ENCODE results near the gene MLF2.

The MLF2 gene

DNA sequence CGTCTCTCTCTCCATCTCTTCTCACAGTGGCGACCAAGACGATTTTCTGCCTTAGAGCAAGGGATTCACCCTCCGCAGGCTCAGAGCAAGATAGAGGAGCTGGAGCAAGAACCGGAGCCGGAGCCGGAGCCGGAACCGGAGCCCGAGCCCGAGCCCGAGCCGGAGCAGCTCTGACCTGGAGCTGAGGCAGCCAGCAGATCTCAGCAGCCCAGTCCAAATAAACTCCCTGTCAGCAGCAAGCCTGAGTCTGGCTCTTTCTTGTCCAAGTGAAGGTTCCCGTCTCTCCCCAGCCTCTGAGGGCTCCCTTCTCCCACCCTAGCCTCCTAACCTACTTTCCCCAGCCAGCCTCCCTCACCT lies 25.3 kb upstream of the MLF2 start:
- no peak for DNase-seq (ENCODE audit: low read depth, low spot score)

DNA sequence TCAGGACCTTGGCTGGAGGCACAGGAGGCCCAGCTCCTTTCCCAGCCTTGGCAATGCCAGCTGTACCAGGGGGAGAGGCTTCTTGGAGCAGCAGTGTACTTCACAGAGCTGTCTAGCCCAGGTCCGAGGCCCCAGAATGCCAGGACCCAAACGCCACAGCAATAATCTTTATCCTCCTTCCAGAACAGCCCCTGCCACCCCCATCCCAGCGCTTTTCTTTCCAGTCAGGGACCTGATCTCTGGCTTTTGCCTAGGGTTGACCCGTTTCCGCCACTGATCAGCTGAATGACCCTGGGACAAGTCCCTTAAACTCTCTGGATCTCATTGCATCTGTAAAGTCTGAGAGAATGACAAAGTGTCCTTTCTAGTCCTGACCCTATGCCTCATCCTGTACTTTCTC lies 24.4 kb upstream of the MLF2 start:
- DNase-seq (ENCODE audit: low read depth, low spot score): no peak

DNA sequence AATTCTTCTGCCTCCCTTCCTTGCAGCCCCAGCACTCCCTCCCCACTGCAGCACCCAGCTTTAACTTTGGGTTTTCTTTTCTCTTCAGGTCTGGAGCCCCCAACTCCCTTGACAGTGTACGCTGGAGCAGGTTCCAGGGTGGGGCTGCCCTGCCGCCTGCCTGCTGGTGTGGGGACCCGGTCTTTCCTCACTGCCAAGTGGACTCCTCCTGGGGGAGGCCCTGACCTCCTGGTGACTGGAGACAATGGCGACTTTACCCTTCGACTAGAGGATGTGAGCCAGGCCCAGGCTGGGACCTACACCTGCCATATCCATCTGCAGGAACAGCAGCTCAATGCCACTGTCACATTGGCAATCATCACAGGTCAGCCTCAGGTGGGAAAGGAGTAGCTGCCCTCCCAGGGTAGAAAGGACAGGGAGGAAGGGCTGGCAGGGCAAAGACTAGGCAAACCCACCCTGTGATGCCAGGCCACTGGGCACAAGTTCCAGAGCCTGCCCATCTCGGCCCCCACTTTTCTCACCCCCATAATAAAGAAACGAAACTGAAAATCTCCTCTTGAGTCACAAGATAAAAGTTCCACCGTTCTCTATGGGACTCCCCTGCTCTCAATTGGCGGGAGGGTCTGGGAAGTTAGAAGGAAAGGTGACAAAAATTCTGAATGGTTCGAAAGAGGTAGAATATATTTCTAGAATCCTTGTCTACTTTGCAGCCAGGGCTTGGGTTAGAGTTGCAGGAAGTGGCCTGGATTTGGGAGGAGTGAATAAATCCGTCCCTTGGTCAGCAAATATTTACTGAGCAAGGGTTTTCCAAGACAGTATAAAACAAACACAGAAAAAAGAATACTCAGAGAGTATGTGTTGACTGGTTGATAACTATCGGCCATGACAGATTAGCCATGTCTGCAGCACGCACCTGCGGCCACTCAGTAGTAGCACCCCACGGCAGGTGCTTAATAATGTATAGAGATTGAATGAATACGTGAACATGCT lies 22.5 kb upstream of the MLF2 start:
- no peak for DNase-seq (ENCODE audit: low read depth, low spot score)

DNA sequence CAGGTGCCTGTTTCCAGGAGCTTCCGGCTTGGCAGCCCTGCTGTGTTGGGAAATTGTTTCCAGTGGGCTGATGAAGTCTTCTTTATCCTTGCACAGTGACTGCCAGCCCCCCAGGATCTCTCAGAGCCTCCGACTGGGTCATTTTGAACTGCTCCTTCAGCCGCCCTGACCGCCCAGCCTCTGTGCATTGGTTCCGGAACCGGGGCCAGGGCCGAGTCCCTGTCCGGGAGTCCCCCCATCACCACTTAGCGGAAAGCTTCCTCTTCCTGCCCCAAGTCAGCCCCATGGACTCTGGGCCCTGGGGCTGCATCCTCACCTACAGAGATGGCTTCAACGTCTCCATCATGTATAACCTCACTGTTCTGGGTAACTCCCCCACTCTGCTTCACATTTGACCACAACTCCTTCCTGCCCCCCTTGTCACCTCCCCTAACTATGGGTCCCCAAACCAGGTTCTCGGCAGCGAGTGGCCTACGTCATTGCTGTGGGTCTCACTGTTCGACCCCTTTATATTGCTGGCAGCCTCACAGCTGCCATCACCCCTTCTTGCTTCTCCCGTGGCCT lies 21.6 kb upstream of the MLF2 start:
- no peak for DNase-seq (ENCODE audit: low read depth, low spot score)

DNA sequence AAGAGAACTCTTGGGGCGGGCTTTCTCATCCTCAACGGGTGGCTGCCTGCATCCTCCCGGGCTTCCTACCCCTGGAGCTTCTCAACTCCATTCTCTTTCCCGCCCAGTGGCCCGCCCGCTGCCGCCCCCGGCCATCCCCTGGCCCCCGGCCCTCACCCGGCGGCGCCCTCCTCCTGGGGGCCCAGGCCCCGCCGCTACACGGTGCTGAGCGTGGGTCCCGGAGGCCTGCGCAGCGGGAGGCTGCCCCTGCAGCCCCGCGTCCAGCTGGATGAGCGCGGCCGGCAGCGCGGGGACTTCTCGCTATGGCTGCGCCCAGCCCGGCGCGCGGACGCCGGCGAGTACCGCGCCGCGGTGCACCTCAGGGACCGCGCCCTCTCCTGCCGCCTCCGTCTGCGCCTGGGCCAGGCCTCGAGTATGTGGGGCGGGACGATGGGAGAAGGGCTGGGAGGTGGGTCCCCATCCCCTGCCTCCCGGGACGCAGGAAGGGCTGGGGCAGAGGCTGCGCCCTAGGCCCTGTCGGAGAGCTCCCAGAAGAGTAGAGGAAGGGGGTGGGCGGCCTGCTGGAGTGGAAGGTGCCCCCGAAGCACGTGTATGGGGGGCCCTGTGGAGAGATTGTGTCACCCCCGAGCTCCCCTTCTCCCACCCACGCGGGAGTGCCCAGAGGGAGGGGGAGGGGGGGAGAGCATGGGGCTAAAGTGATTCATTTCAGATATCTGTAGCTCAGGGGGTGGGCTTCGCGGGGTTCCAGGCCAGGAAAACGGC lies 20.8 kb upstream of the MLF2 start:
- DNase-seq (ENCODE audit: low read depth, low spot score): no peak

DNA sequence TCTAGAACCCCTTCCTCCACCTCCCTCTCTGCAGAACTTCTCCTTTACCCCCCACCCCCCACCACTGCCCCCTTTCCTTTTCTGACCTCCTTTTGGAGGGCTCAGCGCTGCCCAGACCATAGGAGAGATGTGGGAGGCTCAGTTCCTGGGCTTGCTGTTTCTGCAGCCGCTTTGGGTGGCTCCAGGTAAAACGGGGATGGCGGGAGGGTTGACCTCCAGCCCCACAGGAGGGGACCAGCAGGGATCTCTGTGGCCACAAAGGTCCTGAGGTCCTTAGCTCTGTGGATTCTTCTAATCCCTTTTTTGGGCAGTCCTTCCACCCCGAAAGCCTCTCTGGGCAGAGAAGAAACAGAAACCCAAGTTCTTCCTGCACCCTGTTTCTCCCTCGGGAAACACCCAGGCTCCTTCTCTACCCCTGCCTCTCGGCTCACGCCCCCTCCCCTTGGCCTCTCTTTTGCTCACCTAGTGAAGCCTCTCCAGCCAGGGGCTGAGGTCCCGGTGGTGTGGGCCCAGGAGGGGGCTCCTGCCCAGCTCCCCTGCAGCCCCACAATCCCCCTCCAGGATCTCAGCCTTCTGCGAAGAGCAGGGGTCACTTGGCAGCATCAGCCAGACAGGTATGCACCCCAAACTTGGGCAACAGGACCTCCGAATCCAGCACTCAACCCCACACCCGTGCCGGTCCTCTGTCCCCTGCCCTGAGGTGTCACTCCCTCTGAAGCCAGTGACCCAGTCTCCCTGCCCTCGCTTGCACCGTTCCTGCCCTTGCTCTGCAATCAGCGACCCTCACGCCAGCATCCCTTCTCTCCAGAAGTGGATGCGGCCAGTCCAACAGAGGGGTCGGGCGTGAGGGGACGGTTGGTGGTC lies 20.0 kb upstream of the MLF2 start:
- DNase-seq (ENCODE audit: low read depth, low spot score): no peak

DNA sequence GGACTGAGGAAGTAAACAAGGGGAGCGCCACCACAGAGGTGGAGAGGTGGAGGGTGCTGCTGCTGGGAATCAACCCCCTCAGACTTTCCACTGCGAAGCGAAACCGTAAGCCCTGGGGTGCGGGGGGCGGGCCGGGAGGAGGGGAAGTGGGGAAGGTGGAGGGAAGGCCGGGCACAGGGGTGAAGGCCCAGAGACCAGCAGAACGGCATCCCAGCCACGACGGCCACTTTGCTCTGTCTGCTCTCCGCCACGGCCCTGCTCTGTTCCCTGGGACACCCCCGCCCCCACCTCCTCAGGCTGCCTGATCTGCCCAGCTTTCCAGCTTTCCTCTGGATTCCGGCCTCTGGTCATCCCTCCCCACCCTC lies 19.4 kb upstream of the MLF2 start, which contains the start of gene LAG3:
TSS of gene LAG3 (plus strand) at position 190 of the 365 bp plus-strand sequence. CDS start 333 bp downstream, outside the sequence.
- DNase-seq (ENCODE audit: low read depth, low spot score): no peak

DNA sequence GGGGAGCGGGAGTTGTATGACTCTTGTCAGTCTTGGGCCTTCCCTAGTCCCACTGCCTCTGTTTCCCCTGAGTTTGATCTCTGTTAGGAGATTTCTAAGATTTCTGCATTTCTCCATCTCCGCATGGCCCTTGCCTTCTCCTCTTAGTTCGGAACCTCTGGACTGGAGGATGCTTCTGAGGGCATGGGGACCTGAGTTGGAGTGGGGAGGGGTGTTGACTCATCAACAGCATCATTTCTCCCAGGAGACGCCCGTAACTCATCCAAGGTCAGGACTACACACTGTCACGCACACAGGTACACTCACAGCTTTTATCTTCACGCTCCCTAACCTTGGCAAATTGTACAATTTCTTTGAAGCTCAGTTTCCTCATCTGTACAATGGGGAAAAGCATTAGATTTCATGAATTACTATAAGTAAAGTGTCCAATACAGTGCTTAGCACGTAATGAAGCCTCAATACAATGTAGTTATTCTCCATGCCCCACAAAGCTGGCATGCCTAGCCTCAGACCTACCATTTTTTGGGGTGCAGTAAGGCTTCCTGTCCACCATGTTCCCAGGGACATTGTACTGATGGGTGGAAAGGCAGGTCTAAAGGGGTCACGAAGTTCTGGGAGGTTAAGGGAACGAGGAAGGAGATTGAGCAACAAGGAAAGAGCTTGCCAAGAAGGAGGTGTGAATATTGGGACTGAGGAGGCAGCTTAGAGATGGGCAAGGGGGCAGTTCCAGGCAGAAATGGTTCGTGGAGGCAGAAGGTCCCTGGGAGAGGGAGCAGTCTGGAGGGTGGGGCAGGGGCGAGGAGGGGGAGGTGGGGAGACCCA lies 18.8 kb upstream of the MLF2 start:
- no peak for DNase-seq (ENCODE audit: low read depth, low spot score)

DNA sequence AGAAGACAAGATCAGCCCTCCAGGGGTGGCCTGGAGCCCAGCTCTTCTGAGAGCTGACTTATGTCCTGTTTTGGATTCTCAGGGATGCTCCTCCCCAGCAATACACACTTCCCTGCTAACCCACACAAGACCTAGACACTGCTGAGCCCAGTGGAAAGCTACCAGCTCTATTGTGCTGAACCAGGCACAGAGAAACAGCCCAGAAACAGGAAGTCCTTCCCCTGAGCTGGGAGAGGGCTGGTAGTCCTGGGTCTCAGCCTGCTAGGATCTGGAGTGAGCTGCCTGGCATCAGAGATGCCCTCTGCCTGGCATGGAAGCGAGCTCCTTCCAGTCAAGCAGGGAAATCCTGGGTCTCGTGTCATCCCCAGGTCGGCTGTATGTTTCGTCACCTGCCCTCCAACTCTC lies 18.2 kb upstream of the MLF2 start:
- DNase-seq (ENCODE audit: low read depth, low spot score): no peak

DNA sequence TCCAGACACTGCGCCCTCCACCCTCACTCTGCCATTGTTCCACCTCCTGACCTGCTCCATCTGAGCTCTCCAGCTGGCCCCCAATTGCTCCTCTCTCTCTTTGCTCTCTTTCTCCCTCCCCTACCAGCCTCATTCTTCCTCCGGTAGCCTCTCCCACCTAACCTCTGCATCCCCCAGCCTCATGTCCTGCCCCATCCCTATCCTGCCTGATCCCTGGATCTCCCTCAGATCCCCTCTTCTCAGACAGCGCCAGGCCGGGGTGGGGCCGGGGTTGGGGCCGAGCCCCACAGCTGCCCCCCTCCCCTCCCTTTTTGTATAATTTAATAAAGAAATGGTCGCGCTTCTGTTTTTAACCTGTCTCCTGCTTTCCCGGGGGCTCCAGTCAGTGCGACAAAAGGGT lies 17.7 kb upstream of the MLF2 start:
- no peak for DNase-seq (ENCODE audit: low read depth, low spot score)

DNA sequence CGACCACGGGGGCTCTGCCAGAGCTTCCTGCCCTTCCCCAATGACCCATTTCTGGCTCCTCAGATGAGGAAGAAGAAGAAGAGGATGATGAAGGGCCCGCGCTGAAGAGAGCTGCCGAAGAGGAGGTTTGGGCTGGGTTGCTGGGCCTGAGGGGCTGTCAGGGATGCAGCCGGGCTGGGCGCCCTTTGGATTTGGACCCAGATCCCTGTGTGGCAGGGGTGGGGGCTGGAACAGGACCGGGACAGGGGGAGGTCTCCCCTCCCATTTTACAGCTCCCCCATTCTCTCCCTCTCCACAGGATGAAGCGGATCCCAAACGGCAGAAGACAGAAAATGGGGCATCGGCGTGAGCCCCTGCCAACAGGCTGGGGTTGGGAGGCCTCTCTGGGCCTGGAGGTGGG lies 17.2 kb upstream of the MLF2 start:
- DNase-seq (ENCODE audit: low read depth, low spot score): no peak

DNA sequence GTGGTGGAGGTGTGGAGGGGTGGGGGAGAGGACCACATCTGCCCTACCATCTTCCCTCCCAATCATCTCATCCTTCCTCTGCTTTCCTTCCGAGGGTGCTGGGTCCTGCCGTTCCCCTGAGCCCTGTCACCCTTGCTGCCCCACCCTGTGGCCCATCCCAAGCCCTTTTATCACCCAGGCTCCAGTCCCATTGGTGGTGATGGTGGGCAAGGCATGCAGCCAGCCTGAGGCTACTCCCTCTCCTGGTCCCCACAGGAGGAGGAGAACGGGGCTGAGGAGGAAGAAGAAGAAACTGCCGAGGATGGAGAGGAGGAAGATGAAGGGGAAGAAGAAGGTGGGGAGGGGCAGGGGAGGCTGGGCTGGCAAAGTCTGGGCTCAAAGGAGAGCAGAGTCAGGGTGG lies 16.7 kb upstream of the MLF2 start:
- no peak for DNase-seq (ENCODE audit: low read depth, low spot score)

DNA sequence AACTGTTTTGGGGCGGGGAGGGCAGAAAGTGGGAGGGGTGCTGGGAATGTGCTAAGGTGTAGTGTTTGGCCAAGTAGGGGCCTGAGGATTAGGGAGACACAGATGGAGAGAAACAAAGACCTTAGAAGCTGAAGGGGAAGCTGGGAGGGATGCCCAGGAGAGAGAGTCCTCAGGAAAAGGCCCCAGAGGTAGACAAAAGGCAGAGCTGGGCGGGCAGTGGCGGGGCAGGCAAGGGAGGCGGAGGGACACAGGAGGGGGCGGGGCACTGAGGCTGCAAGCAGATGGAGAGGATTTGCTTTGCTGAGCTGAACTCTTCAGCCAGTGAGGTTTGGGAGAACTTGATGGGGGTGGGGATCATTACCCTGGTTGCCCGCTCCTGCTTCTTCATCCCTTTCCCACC lies 16.0 kb upstream of the MLF2 start:
- DNase-seq (ENCODE audit: low read depth, low spot score): no peak

DNA sequence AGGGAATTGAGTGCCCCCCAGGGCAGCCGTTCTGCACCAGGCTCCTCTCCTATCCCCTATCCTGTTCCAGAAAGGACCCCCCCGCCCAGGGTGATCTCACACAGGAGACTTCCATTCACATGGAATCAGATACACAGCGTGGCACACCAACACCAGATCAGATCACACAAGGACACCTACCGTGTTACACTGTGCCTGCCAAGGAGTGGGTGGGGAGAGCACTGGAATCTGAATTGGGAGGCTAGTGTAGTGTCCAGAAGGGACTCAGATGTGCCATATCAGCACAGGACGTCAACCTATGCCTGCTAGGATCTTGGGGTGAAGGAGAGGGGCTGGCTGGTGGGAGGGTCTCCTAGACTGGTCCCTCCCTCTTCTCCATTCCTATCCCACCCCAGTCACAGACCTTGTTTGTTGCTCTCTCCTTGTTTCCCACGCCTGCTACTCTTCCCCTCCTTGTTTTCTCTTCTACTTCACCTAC lies 15.5 kb upstream of the MLF2 start:
- no peak for DNase-seq (ENCODE audit: low read depth, low spot score)

DNA sequence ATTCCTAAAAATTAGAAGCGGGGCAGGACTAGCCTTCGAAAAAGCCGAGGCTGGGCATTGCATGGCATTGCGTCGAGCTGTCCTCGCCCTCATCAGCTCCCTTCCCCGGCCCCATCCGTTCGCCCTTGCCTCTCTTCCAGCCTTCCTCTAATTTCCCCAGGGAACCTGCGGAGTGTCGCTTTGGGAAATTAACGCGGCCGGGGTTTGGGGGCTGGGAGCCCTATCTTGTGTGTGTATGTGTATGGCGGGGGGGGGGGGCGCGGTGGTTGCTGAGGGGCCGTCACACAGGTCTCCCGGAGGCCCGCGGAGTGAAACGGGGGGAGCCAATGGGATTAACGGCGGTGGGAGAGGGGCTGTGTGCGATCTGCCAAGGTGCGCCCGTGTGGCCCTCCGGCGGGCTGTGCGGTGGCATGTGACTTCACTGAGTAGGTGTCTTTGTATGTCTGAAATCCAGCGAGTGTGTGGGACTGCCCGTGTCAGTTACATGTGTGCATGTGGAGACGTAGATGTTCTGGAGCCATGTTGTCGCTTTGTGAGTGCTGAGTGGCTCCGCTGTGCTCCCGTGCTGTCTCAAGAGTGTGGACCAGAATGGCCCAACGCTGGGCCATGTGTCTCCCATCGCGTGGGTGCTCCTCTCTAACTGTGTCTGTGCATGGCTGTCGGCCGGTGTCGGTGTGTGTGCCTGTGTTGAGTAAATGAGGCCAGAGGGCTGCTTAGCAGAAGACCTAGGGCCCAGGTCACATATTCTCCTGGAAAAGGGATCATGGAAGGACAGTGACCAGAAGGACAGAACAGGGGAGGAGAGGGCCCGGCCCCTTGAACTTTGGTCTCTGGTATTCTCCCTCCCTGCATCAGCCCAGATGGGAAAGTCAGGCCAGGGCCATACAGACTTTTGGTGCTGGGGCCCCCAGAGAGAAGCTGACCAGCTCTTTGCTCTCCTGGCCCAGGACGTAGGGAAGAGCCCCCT lies 14.7 kb upstream of the MLF2 start:
- no peak for DNase-seq (ENCODE audit: low read depth, low spot score)

DNA sequence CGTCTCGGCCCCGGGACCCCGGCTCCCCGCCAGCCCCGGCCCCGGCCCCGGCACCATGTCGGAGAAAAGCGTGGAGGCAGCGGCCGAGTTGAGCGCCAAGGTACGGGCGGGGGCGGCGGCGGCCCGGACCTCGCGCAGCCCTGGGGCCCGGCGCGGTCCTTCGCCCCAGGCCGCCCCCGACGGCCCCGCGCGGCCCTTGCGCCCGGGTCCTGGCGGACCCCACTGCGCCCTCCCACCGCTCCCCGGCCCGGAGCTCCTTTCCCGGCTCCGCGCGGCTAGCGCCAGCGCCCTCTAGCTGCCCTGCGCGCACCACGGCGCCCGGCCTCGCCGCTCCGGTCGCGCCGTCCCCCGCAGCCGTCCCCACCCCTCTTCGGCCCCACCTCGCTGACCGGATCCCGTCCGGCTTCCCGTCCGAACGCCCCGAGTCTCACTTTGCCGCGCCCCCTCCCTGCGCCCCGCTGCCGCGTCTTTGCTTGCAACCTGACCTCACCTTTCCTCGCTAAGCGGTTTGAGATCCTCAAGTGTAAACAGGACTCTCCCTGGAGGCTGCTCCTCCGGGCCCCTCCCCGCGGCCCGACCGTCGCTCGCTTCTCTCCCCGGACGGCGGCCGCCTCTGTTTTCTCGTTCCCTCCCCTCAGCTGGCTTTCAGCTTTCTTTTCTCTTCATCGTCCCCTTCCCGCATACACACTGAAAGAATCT lies 13.9 kb upstream of the MLF2 start:
- no peak for DNase-seq (ENCODE audit: low read depth, low spot score)

DNA sequence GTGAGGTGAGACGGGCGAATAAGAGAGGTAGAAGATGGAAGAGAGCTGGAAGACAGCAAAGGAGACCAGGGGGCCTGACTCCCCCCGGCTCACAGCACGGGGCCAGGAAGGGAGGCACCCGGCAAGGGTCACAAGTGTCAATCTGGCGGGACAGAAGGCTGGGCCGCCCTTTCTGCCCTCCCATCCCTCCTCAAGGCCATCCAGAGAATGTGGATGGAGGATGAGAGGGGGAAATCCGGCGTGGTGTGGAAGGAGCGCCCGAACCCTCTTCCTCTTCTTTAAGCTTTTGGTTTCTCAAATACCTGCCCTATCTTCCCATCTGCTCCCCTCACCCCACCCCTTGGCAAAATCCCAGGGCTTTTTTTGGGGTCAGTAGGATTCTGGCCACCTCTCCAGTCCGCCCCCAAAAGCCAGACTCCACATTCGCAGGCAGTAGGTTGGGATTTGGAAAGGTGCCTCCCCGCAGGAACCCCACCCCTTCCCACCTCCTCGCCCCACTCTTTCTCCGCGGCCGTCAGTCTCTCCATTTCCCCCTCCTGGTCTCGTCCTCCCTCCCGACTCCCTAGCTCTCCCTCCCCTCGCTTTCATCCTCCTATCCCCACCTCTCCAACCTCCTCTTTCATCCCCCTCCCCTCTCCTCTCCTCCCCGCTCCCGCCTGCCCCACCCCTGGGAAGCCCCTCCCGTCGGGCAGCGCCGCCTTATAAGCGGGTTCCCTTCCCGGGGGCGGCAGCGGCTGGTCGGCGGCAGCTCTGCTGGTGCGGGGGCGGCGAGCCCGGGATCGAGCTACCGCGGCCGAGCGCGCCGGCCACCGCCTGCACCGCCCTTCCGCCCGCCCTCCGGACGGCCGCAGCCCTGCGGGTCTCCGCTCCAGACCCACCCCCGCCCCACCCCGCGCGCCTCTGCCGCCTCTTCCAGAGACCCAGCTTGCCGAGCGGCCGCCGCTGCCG lies 13.0 kb upstream of the MLF2 start, which contains the start of gene PTMS:
TSS of gene PTMS (plus strand) at position 730 of the 948 bp plus-strand sequence. CDS start 343 bp downstream, outside the sequence.
- DNase-seq (ENCODE audit: low read depth, low spot score): no peak

Data from activated naive CD8-positive, alpha-beta T cell treated with anti-CD3 and anti-CD28 coated beads, Interleukin-2, amount 50 U/mL, for 16 hours (primary cell).